Measurements from ENCODE around the gene IL3.

- no peak for TF ChIP-seq ZFP30 (CRISPR knock-in tag; IDR thresholded peaks at IDR 0.05)
- no peak for TF ChIP-seq ZNF8 (CRISPR knock-in tag; IDR thresholded peaks at IDR 0.05)
- no peak for TF ChIP-seq CREB5 (CRISPR knock-in tag; IDR thresholded peaks at IDR 0.05; ENCODE audit: low read depth)
- TF ChIP-seq PATZ1 (CRISPR knock-in tag; IDR thresholded peaks at IDR 0.05; ENCODE audit: borderline replicate concordance), result no peak
These were observed 5.6 kb upstream of the IL3 start for GRCh38 chr5:132054697-132055440.
